HTR-8/SVneo (cell line): ENCODE measurements around the gene HLCS.

Experiments used
- DNase-seq: peaks from one replicate; pipeline ENCODE4 v3.0.0; 2011; ENCODE audit warnings: low spot score, mixed read lengths; ENCODE audit not compliant: insufficient read length
- FAIRE-seq: peaks from 2 replicates; lab custom pipeline; 2011; peaks lifted over from hg19 to GRCh38; lab: Jason Lieb, UNC

HLCS gene

GRCh38 chr21:36713746-36714145, 252.7 kb downstream of the HLCS start:
- DNase-seq: no peak
- no peak for FAIRE-seq

GRCh38 chr21:36710729-36711048, 255.8 kb downstream of the HLCS start:
- DNase-seq: no peak
- no peak for FAIRE-seq

GRCh38 chr21:36709868-36710728, 256.4 kb downstream of the HLCS start:
- DNase-seq (no peak), FAIRE-seq (no peak)

- FAIRE-seq (no peak), DNase-seq (no peak)
These were observed 257.2 kb downstream of the HLCS start for GRCh38 chr21:36709030-36709867.

GRCh38 chr21:36708286-36709029, 258.0 kb downstream of the HLCS start:
- FAIRE-seq (no peak), DNase-seq (no peak)

GRCh38 chr21:36707763-36708285, 258.6 kb downstream of the HLCS start:
- FAIRE-seq: no peak
- no peak for DNase-seq

GRCh38 chr21:36706951-36707762, 259.3 kb downstream of the HLCS start:
- no peak for FAIRE-seq
- DNase-seq: no peak

GRCh38 chr21:36706482-36706852, 260.0 kb downstream of the HLCS start:
- no peak for DNase-seq
- FAIRE-seq: no peak

GRCh38 chr21:36705679-36706481, 260.6 kb downstream of the HLCS start:
- DNase-seq (no peak), FAIRE-seq (no peak)

- FAIRE-seq: no peak
These were observed 261.4 kb downstream of the HLCS start for GRCh38 chr21:36704958-36705678.

GRCh38 chr21:36704281-36704957, 262.1 kb downstream of the HLCS start:
- no peak for DNase-seq
- FAIRE-seq: no peak

More at GRCh38 chr21:36704958-36705678, 261.4 kb downstream of the HLCS start:
- no peak for DNase-seq

GRCh38 chr21:36703626-36704280, 262.7 kb downstream of the HLCS start:
- FAIRE-seq (no peak), DNase-seq (no peak)

- FAIRE-seq (no peak), DNase-seq (no peak)
These were observed 263.3 kb downstream of the HLCS start for GRCh38 chr21:36703123-36703522.

GRCh38 chr21:36702622-36702968, 263.9 kb downstream of the HLCS start:
- FAIRE-seq: no peak
- no peak for DNase-seq

GRCh38 chr21:36701756-36702621, 264.5 kb downstream of the HLCS start:
- DNase-seq (peak; percentile 84), FAIRE-seq (peak; percentile 23)

- DNase-seq (no peak), FAIRE-seq (no peak)
These were observed 265.3 kb downstream of the HLCS start for GRCh38 chr21:36700971-36701755.
